Loucy (cell line): ENCODE data around the gene TBX5.

Source experiments
- H2AFZ ChIP-seq: fragments of 200-600 bp; sonication (generic); 2 replicates; pipeline ENCODE4 v1.6.0; 2016; ENCODE audit warnings: antibody characterized with exemption, mild to moderate bottlenecking, low read length, moderate library complexity
- H3F3A ChIP-seq: fragments of 200-600 bp; 2 replicates; pipeline ENCODE4 v1.6.0; 2016; ENCODE audit warnings: antibody characterized with exemption, low read depth, mild to moderate bottlenecking
- H3K27me3 ChIP-seq: fragments of 200-600 bp; sonication (generic); 2 replicates; pipeline ENCODE4 v1.6.1; 2014; ENCODE audit warnings: low read length, mild to moderate bottlenecking; ENCODE audit not compliant: insufficient read depth, poor library complexity, severe bottlenecking
- H3K36me3 ChIP-seq: fragments of 200-600 bp; sonication (generic); 2 replicates; pipeline ENCODE4 v1.6.1; 2016; ENCODE audit warnings: low read length; ENCODE audit not compliant: insufficient read depth
- H3K4me1 ChIP-seq: fragments of 200-600 bp; sonication (generic); 2 replicates; pipeline ENCODE4 v1.5.1; 2014; ENCODE audit warnings: low read length, mild to moderate bottlenecking; ENCODE audit not compliant: insufficient read depth, poor library complexity, severe bottlenecking
- H3K4me2 ChIP-seq: fragments of 200-600 bp; sonication (generic); 2 replicates; pipeline ENCODE4 v1.6.0; 2014; ENCODE audit warnings: antibody characterized with exemption, low read length, low read depth, mild to moderate bottlenecking; ENCODE audit not compliant: poor library complexity, severe bottlenecking
- H3K4me3 ChIP-seq: fragments of 200-600 bp; sonication (generic); 2 replicates; pipeline ENCODE4 v1.5.1; 2014; ENCODE audit warnings: low read length, mild to moderate bottlenecking, mixed read lengths; ENCODE audit not compliant: poor library complexity, severe bottlenecking
- H3K79me2 ChIP-seq: fragments of 200-600 bp; sonication (generic); 2 replicates; pipeline ENCODE4 v1.6.1; 2014; ENCODE audit warnings: low read length; ENCODE audit not compliant: insufficient read depth
- H3K9ac ChIP-seq: fragments of 200-600 bp; sonication (generic); 2 replicates; pipeline ENCODE4 v1.6.0; 2014; ENCODE audit warnings: mild to moderate bottlenecking, low read depth, low read length, moderate library complexity; ENCODE audit not compliant: poor library complexity, severe bottlenecking
- H3K9me2 ChIP-seq: fragments of 200-600 bp; sonication (generic); replicated peaks from 2 replicates; pipeline ENCODE4 v1.6.1; 2016; ENCODE audit warnings: low read depth, low read length, mixed read lengths
- H3K9me3 ChIP-seq: fragments of 200-600 bp; sonication (generic); 2 replicates; pipeline ENCODE4 v1.6.1; 2014; ENCODE audit warnings: mild to moderate bottlenecking, antibody characterized with exemption, low read length, low read depth; ENCODE audit not compliant: insufficient read depth
- H4K20me1 ChIP-seq: fragments of 200-600 bp; sonication (generic); 2 replicates; pipeline ENCODE4 v1.6.0; 2014; ENCODE audit warnings: antibody characterized with exemption, low read length, mild to moderate bottlenecking; ENCODE audit not compliant: insufficient read depth, poor library complexity, severe bottlenecking
- EZH2phosphoT487 ChIP-seq: fragments of 200-600 bp; IDR thresholded peaks from 2 replicates; pipeline ENCODE4 v1.6.1; 2018; ENCODE audit warnings: antibody characterized with exemption, mild to moderate bottlenecking, moderate library complexity, borderline replicate concordance
- TF ChIP-seq, protein P1 (sequence below): fragments of 200-600 bp; sonication (generic); conservative IDR thresholded peaks from 2 replicates; pipeline ENCODE4 v1.5.1; 2014; ENCODE audit warnings: mild to moderate bottlenecking, antibody characterized with exemption, low read length

TBX5 gene

DNA sequence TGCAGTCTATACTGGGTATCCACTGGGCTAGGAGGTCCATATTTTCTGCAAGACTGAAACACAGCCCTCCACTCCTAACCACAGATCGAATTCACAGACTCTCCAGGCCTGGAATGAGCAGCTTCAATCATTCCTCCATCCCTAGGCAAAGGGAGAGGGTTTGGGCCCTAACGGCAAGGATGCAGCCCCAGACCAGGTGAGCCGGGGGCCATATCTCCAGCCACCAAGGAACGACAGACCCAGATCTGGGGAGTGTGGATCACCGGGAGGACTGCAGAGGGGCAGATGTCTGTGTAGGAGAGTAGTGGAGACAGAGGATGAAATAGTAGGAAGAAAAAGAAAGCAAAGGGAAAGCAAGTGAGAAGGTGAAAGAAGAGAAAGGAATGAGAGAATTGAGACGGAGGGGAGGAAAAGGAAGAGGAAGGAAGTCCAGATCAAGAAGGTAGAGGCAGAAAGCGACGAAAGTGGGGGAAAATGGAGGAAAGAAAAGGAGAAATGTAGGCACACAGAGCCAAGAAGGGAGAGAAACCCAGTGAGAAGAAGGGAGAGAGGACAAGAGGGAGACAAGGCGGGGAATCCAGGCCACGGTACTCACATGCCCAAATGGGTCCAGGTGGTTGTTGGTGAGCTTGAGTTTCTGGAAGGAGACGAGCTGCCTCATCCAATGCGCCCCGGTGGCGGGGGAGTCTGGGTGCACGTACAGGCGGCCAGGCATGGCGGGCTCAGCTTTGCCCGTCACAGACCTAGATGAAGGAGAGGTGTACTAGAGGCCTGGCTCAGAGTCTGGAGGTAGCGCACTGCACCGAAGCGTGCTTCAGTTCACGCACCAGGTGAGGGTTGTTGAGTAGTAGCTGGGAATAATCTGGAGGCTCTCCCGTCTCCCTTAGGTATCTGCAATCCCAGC is 7.7 kb downstream of the TBX5 start:
- no peak overlapping the region for H2AFZ ChIP-seq
- no peak overlapping the region for H3K4me3 ChIP-seq
- H3K4me2 ChIP-seq: no peak overlapping the region

DNA sequence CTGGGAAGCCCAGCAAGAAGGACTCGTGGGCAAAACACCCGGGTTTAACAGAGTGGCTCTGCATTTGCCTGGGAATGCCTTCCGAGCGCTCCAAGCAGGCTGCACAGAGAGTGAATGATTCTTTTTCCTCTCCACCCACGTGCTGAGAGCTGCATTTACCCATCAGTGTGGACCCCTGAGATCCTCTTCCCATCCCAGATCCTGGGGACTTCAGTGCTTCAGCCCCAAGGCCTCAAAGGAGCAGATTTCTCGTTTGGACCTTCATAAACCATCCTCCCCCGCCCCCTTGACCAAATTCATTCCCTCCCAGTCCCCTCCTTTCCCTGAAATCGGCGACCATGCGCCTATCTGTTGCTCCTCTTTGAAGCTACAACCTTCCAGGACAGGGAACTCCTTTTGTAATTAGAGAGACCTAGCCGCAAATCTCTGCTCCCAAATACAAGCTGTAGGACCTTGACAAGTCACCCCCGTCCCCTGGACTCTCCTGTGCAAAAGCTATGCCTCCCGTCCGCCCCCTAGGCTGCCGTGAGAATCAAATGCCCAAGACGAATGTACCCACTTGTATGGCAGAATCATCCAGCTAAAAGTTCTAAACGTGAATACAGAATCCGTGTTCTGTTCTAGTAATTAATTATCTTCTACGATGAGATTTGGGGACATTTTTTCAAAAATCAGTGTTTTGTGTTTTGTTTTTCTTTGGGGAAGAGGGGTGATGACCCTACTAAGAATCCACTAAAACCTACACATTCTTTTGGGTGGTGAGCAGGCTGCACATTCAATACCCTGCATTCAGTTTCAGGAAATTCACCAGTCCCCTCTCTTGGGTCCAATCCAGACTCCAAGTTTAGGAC is 8.8 kb downstream of the TBX5 start:
- TF ChIP-seq EZH2phosphoT487: no peak
- TF ChIP-seq, protein P1, sequence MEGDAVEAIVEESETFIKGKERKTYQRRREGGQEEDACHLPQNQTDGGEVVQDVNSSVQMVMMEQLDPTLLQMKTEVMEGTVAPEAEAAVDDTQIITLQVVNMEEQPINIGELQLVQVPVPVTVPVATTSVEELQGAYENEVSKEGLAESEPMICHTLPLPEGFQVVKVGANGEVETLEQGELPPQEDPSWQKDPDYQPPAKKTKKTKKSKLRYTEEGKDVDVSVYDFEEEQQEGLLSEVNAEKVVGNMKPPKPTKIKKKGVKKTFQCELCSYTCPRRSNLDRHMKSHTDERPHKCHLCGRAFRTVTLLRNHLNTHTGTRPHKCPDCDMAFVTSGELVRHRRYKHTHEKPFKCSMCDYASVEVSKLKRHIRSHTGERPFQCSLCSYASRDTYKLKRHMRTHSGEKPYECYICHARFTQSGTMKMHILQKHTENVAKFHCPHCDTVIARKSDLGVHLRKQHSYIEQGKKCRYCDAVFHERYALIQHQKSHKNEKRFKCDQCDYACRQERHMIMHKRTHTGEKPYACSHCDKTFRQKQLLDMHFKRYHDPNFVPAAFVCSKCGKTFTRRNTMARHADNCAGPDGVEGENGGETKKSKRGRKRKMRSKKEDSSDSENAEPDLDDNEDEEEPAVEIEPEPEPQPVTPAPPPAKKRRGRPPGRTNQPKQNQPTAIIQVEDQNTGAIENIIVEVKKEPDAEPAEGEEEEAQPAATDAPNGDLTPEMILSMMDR: no peak
- H3K9me3 ChIP-seq: peaks cover 3% of the 10 kb centered on the region; the same call in 1 of the 2 replicates
- no peaks in the 10 kb centered on the region for H3K27me3 ChIP-seq
- no peak overlapping the region for H3K4me3 ChIP-seq
- no peaks in the 10 kb centered on the region for H3K9me2 ChIP-seq
- no peaks in the 10 kb centered on the region for H4K20me1 ChIP-seq
- no peaks in the 10 kb centered on the region for H3K4me1 ChIP-seq
- no peaks in the 10 kb centered on the region for H3K36me3 ChIP-seq
- no peaks in the 10 kb centered on the region for H3K79me2 ChIP-seq
- no peaks in the 10 kb centered on the region for H3F3A ChIP-seq
- H3K9ac ChIP-seq: no peak overlapping the region
- no peak overlapping the region for H2AFZ ChIP-seq
- no peak overlapping the region for H3K4me2 ChIP-seq

More for the DNA sequence above, 7.7 kb downstream of the TBX5 start:
- H3K9ac ChIP-seq: no peak overlapping the region
- no peaks in the 10 kb centered on the region for H3K79me2 ChIP-seq
- no peaks in the 10 kb centered on the region for H3K9me2 ChIP-seq
- H3K9me3 ChIP-seq: peaks cover 3% of the 10 kb centered on the region; the same call in 1 of the 2 replicates
- H3K4me1 ChIP-seq: no peaks in the 10 kb centered on the region
- no peaks in the 10 kb centered on the region for H3K27me3 ChIP-seq
- no peaks in the 10 kb centered on the region for H3F3A ChIP-seq
- no peaks in the 10 kb centered on the region for H4K20me1 ChIP-seq
- TF ChIP-seq, protein P1: no peak
- no peak for TF ChIP-seq EZH2phosphoT487
- no peaks in the 10 kb centered on the region for H3K36me3 ChIP-seq

DNA sequence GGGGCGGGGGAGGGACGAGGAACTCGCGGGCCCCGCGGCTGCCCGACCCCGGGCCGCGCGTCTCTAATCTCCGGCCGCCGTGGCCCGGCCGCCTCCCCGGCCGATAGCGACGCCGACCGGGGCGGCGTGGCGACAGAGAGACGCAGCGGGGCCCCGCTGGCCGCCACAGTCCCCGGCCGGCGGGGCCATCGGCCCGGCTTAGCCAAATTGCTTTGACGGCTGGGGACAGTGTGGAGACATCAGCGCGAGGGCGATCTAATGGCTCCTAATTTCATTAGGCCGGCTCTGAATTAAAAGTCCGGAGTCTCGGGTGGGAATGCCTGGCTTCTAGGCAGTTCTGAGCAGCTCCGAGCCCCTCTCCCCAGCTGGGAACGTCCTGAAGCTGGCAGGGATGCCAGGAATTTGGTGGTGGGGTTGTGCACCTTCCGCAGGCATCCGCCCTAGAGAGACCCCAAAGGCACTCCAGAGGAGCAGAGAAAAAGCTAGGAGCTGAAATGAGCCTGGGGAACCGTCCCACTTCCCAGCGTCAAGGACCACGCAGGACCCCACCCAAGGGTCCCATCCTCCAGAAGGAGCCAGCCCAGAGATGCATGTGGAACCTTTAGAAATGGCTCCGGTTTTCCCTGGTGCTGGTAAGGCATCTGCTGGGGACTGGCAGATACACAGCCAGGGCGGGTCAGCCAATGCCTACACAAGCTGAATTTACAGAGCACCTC is 9.6 kb downstream of the TBX5 start:
- Histone ChIP-seq H3K4me2 (no peak overlapping the region), H3K9me3 (peaks cover 3% of the 10 kb centered on the region; the same call in 1 of the 2 replicates), H3K9ac (no peak overlapping the region), H3K27me3 (no peaks in the 10 kb centered on the region), H4K20me1 (no peaks in the 10 kb centered on the region), H3K9me2 (no peaks in the 10 kb centered on the region), H2AFZ (no peak overlapping the region), H3K79me2 (no peaks in the 10 kb centered on the region), H3K4me1 (no peaks in the 10 kb centered on the region), H3F3A (no peaks in the 10 kb centered on the region), H3K4me3 (no peak overlapping the region), H3K36me3 (no peaks in the 10 kb centered on the region)
- no peak for TF ChIP-seq EZH2phosphoT487
- TF ChIP-seq, protein P1: no peak
